ENCODE data around the gene FEZ2.
A peak's percentile ranks its signal among the peaks of the same experiment; 100 is the strongest.

The FEZ2 gene

GRCh38 chr2:36597532-36598377 is at the start of gene FEZ2:
TSS of gene FEZ2 (minus strand) at chr2:36598168. CDS start at chr2:36598142, 26 bp downstream.
- DNase-seq (ENCODE audit: low spot score), result peak; percentile 77
- Mint-ChIP-seq H3K4me3 (peak within 1 kb of the TSS; percentile 91), H3K36me3 (ENCODE audit: low read depth) (peaks cover 8% of the 10 kb centered on the region), H3K4me1 (ENCODE audit: low read depth) (peaks cover 22% of the 10 kb centered on the region), H3K27ac (peak within 1 kb of the TSS; percentile 94), H3K9me3 (no peaks in the 10 kb centered on the region), H3K27me3 (ENCODE audit: low read depth) (no peaks in the 10 kb centered on the region)

- Mint-ChIP-seq H3K27me3 (ENCODE audit: low read depth) (no peaks in the 10 kb centered on the region), H3K36me3 (ENCODE audit: low read depth) (no peaks in the 10 kb centered on the region), H3K27ac (no peak overlapping the region), H3K4me3 (no peak overlapping the region), H3K4me1 (ENCODE audit: low read depth) (peaks cover 3% of the 10 kb centered on the region), H3K9me3 (peaks cover 8% of the 10 kb centered on the region)
- DNase-seq (ENCODE audit: low spot score), result no peak
Measured at GRCh38 chr2:36634981-36635597, 37.1 kb upstream of the FEZ2 start.

- H3K4me3 Mint-ChIP-seq, result no peak overlapping the region
- H3K4me1 Mint-ChIP-seq (ENCODE audit: low read depth), result peaks cover 3% of the 10 kb centered on the region
- peaks cover 8% of the 10 kb centered on the region for H3K9me3 Mint-ChIP-seq
- no peaks in the 10 kb centered on the region for H3K36me3 Mint-ChIP-seq (ENCODE audit: low read depth)
- no peak for DNase-seq (ENCODE audit: low spot score)
- no peak overlapping the region for H3K27ac Mint-ChIP-seq
- no peaks in the 10 kb centered on the region for H3K27me3 Mint-ChIP-seq (ENCODE audit: low read depth)
Measured at GRCh38 chr2:36633470-36634092, 35.6 kb upstream of the FEZ2 start.

GRCh38 chr2:36626756-36627155 is 28.8 kb upstream of the FEZ2 start:
- H3K27ac Mint-ChIP-seq, result no peak overlapping the region
- H3K9me3 Mint-ChIP-seq, result peaks cover 4% of the 10 kb centered on the region
- no peak for DNase-seq (ENCODE audit: low spot score)
- no peaks in the 10 kb centered on the region for H3K36me3 Mint-ChIP-seq (ENCODE audit: low read depth)
- peaks cover 11% of the 10 kb centered on the region for H3K27me3 Mint-ChIP-seq (ENCODE audit: low read depth)
- no peaks in the 10 kb centered on the region for H3K4me1 Mint-ChIP-seq (ENCODE audit: low read depth)
- no peak overlapping the region for H3K4me3 Mint-ChIP-seq

- no peak overlapping the region for H3K27ac Mint-ChIP-seq
- H3K4me1 Mint-ChIP-seq (ENCODE audit: low read depth), result no peaks in the 10 kb centered on the region
- no peak for DNase-seq (ENCODE audit: low spot score)
- no peaks in the 10 kb centered on the region for H3K36me3 Mint-ChIP-seq (ENCODE audit: low read depth)
- H3K9me3 Mint-ChIP-seq, result peaks cover 4% of the 10 kb centered on the region
- H3K4me3 Mint-ChIP-seq, result no peak overlapping the region
- H3K27me3 Mint-ChIP-seq (ENCODE audit: low read depth), result peaks cover 12% of the 10 kb centered on the region
Measured at GRCh38 chr2:36626071-36626470, 28.1 kb upstream of the FEZ2 start.

GRCh38 chr2:36625304-36625703 is 27.3 kb upstream of the FEZ2 start:
- Mint-ChIP-seq H3K4me1 (ENCODE audit: low read depth) (no peaks in the 10 kb centered on the region), H3K9me3 (peaks cover 4% of the 10 kb centered on the region), H3K27ac (no peak overlapping the region), H3K4me3 (no peak overlapping the region), H3K27me3 (ENCODE audit: low read depth) (peaks cover 14% of the 10 kb centered on the region), H3K36me3 (ENCODE audit: low read depth) (no peaks in the 10 kb centered on the region)
- DNase-seq (ENCODE audit: low spot score), result no peak

GRCh38 chr2:36620321-36620720 is 22.4 kb upstream of the FEZ2 start:
- H3K27me3 Mint-ChIP-seq (ENCODE audit: low read depth), result peaks cover 19% of the 10 kb centered on the region
- no peaks in the 10 kb centered on the region for H3K9me3 Mint-ChIP-seq
- no peak overlapping the region for H3K4me3 Mint-ChIP-seq
- H3K27ac Mint-ChIP-seq, result no peak overlapping the region
- no peaks in the 10 kb centered on the region for H3K36me3 Mint-ChIP-seq (ENCODE audit: low read depth)
- H3K4me1 Mint-ChIP-seq (ENCODE audit: low read depth), result no peaks in the 10 kb centered on the region
- no peak for DNase-seq (ENCODE audit: low spot score)

- Mint-ChIP-seq H3K36me3 (ENCODE audit: low read depth) (no peaks in the 10 kb centered on the region), H3K4me3 (no peak overlapping the region), H3K27ac (no peak overlapping the region), H3K27me3 (ENCODE audit: low read depth) (peaks cover 25% of the 10 kb centered on the region), H3K9me3 (no peaks in the 10 kb centered on the region), H3K4me1 (ENCODE audit: low read depth) (no peaks in the 10 kb centered on the region)
- DNase-seq (ENCODE audit: low spot score), result peak; percentile 12
Measured at GRCh38 chr2:36618381-36618780, 20.4 kb upstream of the FEZ2 start.

GRCh38 chr2:36616947-36617346 is 19.0 kb upstream of the FEZ2 start:
- no peak for DNase-seq (ENCODE audit: low spot score)
- no peaks in the 10 kb centered on the region for H3K4me1 Mint-ChIP-seq (ENCODE audit: low read depth)
- no peaks in the 10 kb centered on the region for H3K36me3 Mint-ChIP-seq (ENCODE audit: low read depth)
- peaks cover 22% of the 10 kb centered on the region for H3K27me3 Mint-ChIP-seq (ENCODE audit: low read depth)
- H3K4me3 Mint-ChIP-seq, result no peak overlapping the region
- no peak overlapping the region for H3K27ac Mint-ChIP-seq
- no peaks in the 10 kb centered on the region for H3K9me3 Mint-ChIP-seq

GRCh38 chr2:36615222-36615621 is 17.3 kb upstream of the FEZ2 start:
- H3K9me3 Mint-ChIP-seq, result no peaks in the 10 kb centered on the region
- H3K4me3 Mint-ChIP-seq, result no peak overlapping the region
- no peak for DNase-seq (ENCODE audit: low spot score)
- no peaks in the 10 kb centered on the region for H3K4me1 Mint-ChIP-seq (ENCODE audit: low read depth)
- H3K36me3 Mint-ChIP-seq (ENCODE audit: low read depth), result no peaks in the 10 kb centered on the region
- peaks cover 18% of the 10 kb centered on the region for H3K27me3 Mint-ChIP-seq (ENCODE audit: low read depth)
- no peak overlapping the region for H3K27ac Mint-ChIP-seq

GRCh38 chr2:36613801-36614200 is 15.8 kb upstream of the FEZ2 start:
- no peaks in the 10 kb centered on the region for H3K9me3 Mint-ChIP-seq
- H3K36me3 Mint-ChIP-seq (ENCODE audit: low read depth), result no peaks in the 10 kb centered on the region
- peaks cover 18% of the 10 kb centered on the region for H3K27me3 Mint-ChIP-seq (ENCODE audit: low read depth)
- no peak for DNase-seq (ENCODE audit: low spot score)
- H3K4me3 Mint-ChIP-seq, result no peak overlapping the region
- H3K27ac Mint-ChIP-seq, result no peak overlapping the region
- H3K4me1 Mint-ChIP-seq (ENCODE audit: low read depth), result no peaks in the 10 kb centered on the region

- no peak for DNase-seq (ENCODE audit: low spot score)
- H3K27me3 Mint-ChIP-seq (ENCODE audit: low read depth), result peaks cover 24% of the 10 kb centered on the region
- no peaks in the 10 kb centered on the region for H3K36me3 Mint-ChIP-seq (ENCODE audit: low read depth)
- H3K9me3 Mint-ChIP-seq, result no peaks in the 10 kb centered on the region
- H3K4me3 Mint-ChIP-seq, result no peak overlapping the region
- no peak overlapping the region for H3K27ac Mint-ChIP-seq
- H3K4me1 Mint-ChIP-seq (ENCODE audit: low read depth), result no peaks in the 10 kb centered on the region
Measured at GRCh38 chr2:36611316-36611990, 13.5 kb upstream of the FEZ2 start.

GRCh38 chr2:36609507-36609906 is 11.5 kb upstream of the FEZ2 start:
- H3K9me3 Mint-ChIP-seq, result no peaks in the 10 kb centered on the region
- no peak overlapping the region for H3K4me3 Mint-ChIP-seq
- H3K27ac Mint-ChIP-seq, result no peak overlapping the region
- no peak for DNase-seq (ENCODE audit: low spot score)
- no peaks in the 10 kb centered on the region for H3K4me1 Mint-ChIP-seq (ENCODE audit: low read depth)
- H3K27me3 Mint-ChIP-seq (ENCODE audit: low read depth), result peaks cover 23% of the 10 kb centered on the region
- H3K36me3 Mint-ChIP-seq (ENCODE audit: low read depth), result no peaks in the 10 kb centered on the region

- no peaks in the 10 kb centered on the region for H3K4me1 Mint-ChIP-seq (ENCODE audit: low read depth)
- H3K9me3 Mint-ChIP-seq, result no peaks in the 10 kb centered on the region
- no peaks in the 10 kb centered on the region for H3K36me3 Mint-ChIP-seq (ENCODE audit: low read depth)
- H3K27ac Mint-ChIP-seq, result no peak overlapping the region
- no peak overlapping the region for H3K4me3 Mint-ChIP-seq
- peaks cover 18% of the 10 kb centered on the region for H3K27me3 Mint-ChIP-seq (ENCODE audit: low read depth)
- DNase-seq (ENCODE audit: low spot score), result no peak
Measured at GRCh38 chr2:36607947-36608346, 10.0 kb upstream of the FEZ2 start.

Measured in T-helper 2 cell treated with Interferon-gamma antibody and Interleukin-4, amounts not matched to agents 5 μg/mL and 100 μg/mL, for 36 hours (primary cell).